ENCODE data around the gene PHEX.

Gene PHEX

GRCh38 chrX:22155126-22155525, 123.0 kb downstream of the PHEX start:
- no peaks in the 10 kb centered on the region for H3K79me2 ChIP-seq (ENCODE audit: insufficient read depth, low read length)
- no peaks in the 10 kb centered on the region for H3K9me3 ChIP-seq (ENCODE audit: insufficient read depth, low read length, severe bottlenecking)
- H3K4me1 ChIP-seq (ENCODE audit: insufficient read depth, low read length): no peaks in the 10 kb centered on the region
- no peaks in the 10 kb centered on the region for H3K27me3 ChIP-seq (ENCODE audit: insufficient read depth, low read length, poor library complexity)
- TF ChIP-seq CTCF (IDR thresholded peaks at IDR 0.05; ENCODE audit: borderline replicate concordance, extremely low read depth, low read length, poor library complexity, severe bottlenecking) (no peak), EZH2 (IDR thresholded peaks at IDR 0.05; ENCODE audit: borderline replicate concordance, low read depth, low read length, severe bottlenecking) (no peak)
- H2AFZ ChIP-seq (ENCODE audit: low read depth, low read length): no peak overlapping the region
- DNase-seq: no peak
- H3K9ac ChIP-seq (ENCODE audit: low read depth, low read length): no peak overlapping the region
- no peaks in the 10 kb centered on the region for H4K20me1 ChIP-seq (ENCODE audit: insufficient read depth, low read length)
- no peak overlapping the region for H3K4me3 ChIP-seq (ENCODE audit: low read depth in 1 of 2, low read length in 2 of 2)
- no peak overlapping the region for H3K27ac ChIP-seq (ENCODE audit: low read length)
- ATAC-seq (ENCODE audit: insufficient read depth, low read depth): no peak
- H3K4me2 ChIP-seq (ENCODE audit: insufficient read depth, low read length): no peak overlapping the region
- no peaks in the 10 kb centered on the region for H3K36me3 ChIP-seq (ENCODE audit: insufficient read depth, low read length)

GRCh38 chrX:22159071-22159470, 126.9 kb downstream of the PHEX start:
- Histone ChIP-seq H3K9ac (ENCODE audit: low read depth, low read length) (no peak overlapping the region), H3K27me3 (ENCODE audit: insufficient read depth, low read length, poor library complexity) (no peaks in the 10 kb centered on the region), H2AFZ (ENCODE audit: low read depth, low read length) (no peak overlapping the region), H3K4me1 (ENCODE audit: insufficient read depth, low read length) (no peaks in the 10 kb centered on the region), H3K4me2 (ENCODE audit: insufficient read depth, low read length) (no peak overlapping the region), H3K9me3 (ENCODE audit: insufficient read depth, low read length, severe bottlenecking) (no peaks in the 10 kb centered on the region), H3K4me3 (ENCODE audit: low read depth in 1 of 2, low read length in 2 of 2) (no peak overlapping the region), H3K36me3 (ENCODE audit: insufficient read depth, low read length) (no peaks in the 10 kb centered on the region), H3K79me2 (ENCODE audit: insufficient read depth, low read length) (no peaks in the 10 kb centered on the region), H4K20me1 (ENCODE audit: insufficient read depth, low read length) (no peaks in the 10 kb centered on the region), H3K27ac (ENCODE audit: low read length) (no peak overlapping the region)
- ATAC-seq (ENCODE audit: insufficient read depth, low read depth) (no peak), DNase-seq (no peak)
- no peak for TF ChIP-seq EZH2 (IDR thresholded peaks at IDR 0.05; ENCODE audit: borderline replicate concordance, low read depth, low read length, severe bottlenecking)
- TF ChIP-seq CTCF (IDR thresholded peaks at IDR 0.05; ENCODE audit: borderline replicate concordance, extremely low read depth, low read length, poor library complexity, severe bottlenecking): no peak

GRCh38 chrX:22163326-22163725, 131.2 kb downstream of the PHEX start:
- no peaks in the 10 kb centered on the region for H3K36me3 ChIP-seq (ENCODE audit: insufficient read depth, low read length)
- no peak for DNase-seq

More at GRCh38 chrX:22163326-22163725, 131.2 kb downstream of the PHEX start:
- Histone ChIP-seq H3K27ac (ENCODE audit: low read length) (no peak overlapping the region), H4K20me1 (ENCODE audit: insufficient read depth, low read length) (no peaks in the 10 kb centered on the region), H3K79me2 (ENCODE audit: insufficient read depth, low read length) (no peaks in the 10 kb centered on the region), H3K9ac (ENCODE audit: low read depth, low read length) (no peak overlapping the region), H2AFZ (ENCODE audit: low read depth, low read length) (no peak overlapping the region), H3K4me2 (ENCODE audit: insufficient read depth, low read length) (no peak overlapping the region), H3K4me1 (ENCODE audit: insufficient read depth, low read length) (no peaks in the 10 kb centered on the region), H3K27me3 (ENCODE audit: insufficient read depth, low read length, poor library complexity) (no peaks in the 10 kb centered on the region), H3K9me3 (ENCODE audit: insufficient read depth, low read length, severe bottlenecking) (no peaks in the 10 kb centered on the region), H3K4me3 (ENCODE audit: low read depth in 1 of 2, low read length in 2 of 2) (no peak overlapping the region)
- TF ChIP-seq EZH2 (IDR thresholded peaks at IDR 0.05; ENCODE audit: borderline replicate concordance, low read depth, low read length, severe bottlenecking): no peak
- TF ChIP-seq CTCF (IDR thresholded peaks at IDR 0.05; ENCODE audit: borderline replicate concordance, extremely low read depth, low read length, poor library complexity, severe bottlenecking): no peak
- no peak for ATAC-seq (ENCODE audit: insufficient read depth, low read depth)
